Thymus (tissue), 11 donors: ENCODE measurements around the gene CRHR2. TPM values are rescaled to one million over a fixed set of nuclear protein-coding genes. Genes with fewer than 3 reads are reported as not detected.
A peak's percentile ranks its signal among the peaks of the same experiment; 100 is the strongest.

Experiments used
- DNase-seq, 9 donors: peaks; one replicate each; pipeline ENCODE4 v3.0.0-alpha.2; 2013; ENCODE audit warnings: low spot score in 9 of 9, low read depth in 6 of 9, missing footprints in 1 of 9
- H3K27ac ChIP-seq, 2 donors: one replicate each; pipeline ENCODE4 v1.5.1; 2013; ENCODE audit warnings: control low read depth in 1 of 2, low read depth in 1 of 2, low read length in 1 of 2, mild to moderate bottlenecking in 1 of 2, moderate library complexity in 1 of 2
- H3K27me3 ChIP-seq, 2 donors: one replicate each; pipeline ENCODE4 v1.5.1; 2013; ENCODE audit warnings: low read length in 1 of 2; ENCODE audit not compliant: control insufficient read depth in 2 of 2, insufficient read depth in 1 of 2
- H3K36me3 ChIP-seq, 2 donors: one replicate each; pipeline ENCODE4 v1.5.1; 2013; ENCODE audit warnings: low read length in 1 of 2, mild to moderate bottlenecking in 1 of 2, moderate library complexity in 1 of 2; ENCODE audit not compliant: control insufficient read depth in 2 of 2, insufficient read depth in 2 of 2
- H3K4me1 ChIP-seq, 2 donors: one replicate each; pipeline ENCODE4 v1.5.1; 2013; ENCODE audit warnings: low read length in 2 of 2; ENCODE audit not compliant: control insufficient read depth in 2 of 2, insufficient read depth in 2 of 2
- H3K4me3 ChIP-seq, 2 donors: one replicate each; pipeline ENCODE4 v1.5.1; 2013; ENCODE audit warnings: low read length in 2 of 2, control low read depth in 1 of 2, mild to moderate bottlenecking in 1 of 2
- H3K9me3 ChIP-seq, 2 donors: one replicate each; pipeline ENCODE4 v1.5.1; 2013; ENCODE audit warnings: low read length in 1 of 2, mild to moderate bottlenecking in 1 of 2; ENCODE audit not compliant: control insufficient read depth in 2 of 2, insufficient read depth in 1 of 2
- WGBS: extraction: QIAGEN DNeasy Blood & Tissue Kit; methylation state at CpG from one replicate; pipeline ENCODE4 v1.1.7; 2013; 5-methylcytosine and 5-hydroxymethylcytosine counted together
- polyA plus RNA-seq: library from polyadenylated mRNA; stranded (reverse); fragments of 200-250 nt; gene quantifications from one replicate; pipeline ENCODE4 v1.2.3, GENCODE V29; 2013
- total RNA-seq: library from RNA; stranded (reverse); fragments of 120-200 nt; gene quantifications from one replicate; pipeline ENCODE4 v1.2.4, GENCODE V29; 2013
- donor health status: healthy.

CRHR2 gene
- total and polyA plus RNA-seq, 2 donors: under 0.01 to 0.05 TPM

- Histone ChIP-seq H3K9me3 (no peaks in the 10 kb centered on the region), H3K4me3 (no peak overlapping the region), H3K36me3 (no peaks in the 10 kb centered on the region), H3K4me1 (peaks cover 0 to 4% of the 10 kb centered on the region in 2 donors), H3K27me3 (peaks cover 33 to 70% of the 10 kb centered on the region in 2 donors), H3K27ac (no peak overlapping the region)
- no peak for DNase-seq
- WGBS: 66% methylated on average over 2 of the region's 2 CpGs
Observed at GRCh38 chr7:30678805-30679204, 3.5 kb downstream of the CRHR2 start.

- 68% methylated on average over 2 of the region's 2 CpGs for WGBS
- Histone ChIP-seq H3K27ac (no peak overlapping the region), H3K27me3 (peaks cover 0 to 31% of the 10 kb centered on the region in 2 donors), H3K9me3 (peaks cover 0 to 3% of the 10 kb centered on the region in 2 donors), H3K4me3 (no peak overlapping the region), H3K36me3 (no peaks in the 10 kb centered on the region), H3K4me1 (no peaks in the 10 kb centered on the region)
- DNase-seq: no peak
Observed at GRCh38 chr7:30674876-30675275, 7.4 kb downstream of the CRHR2 start.

- WGBS: 80% methylated on average over 1 of the region's 1 CpG
- no peak for DNase-seq
- no peak overlapping the region for H3K4me3 ChIP-seq
- no peak overlapping the region for H3K27ac ChIP-seq
- peaks cover 0 to 26% of the 10 kb centered on the region in 2 donors for H3K27me3 ChIP-seq
- H3K9me3 ChIP-seq: peaks cover 0 to 3% of the 10 kb centered on the region in 2 donors
- no peaks in the 10 kb centered on the region for H3K4me1 ChIP-seq
- no peaks in the 10 kb centered on the region for H3K36me3 ChIP-seq
Observed at GRCh38 chr7:30674420-30674819, 7.8 kb downstream of the CRHR2 start.

DNA sequence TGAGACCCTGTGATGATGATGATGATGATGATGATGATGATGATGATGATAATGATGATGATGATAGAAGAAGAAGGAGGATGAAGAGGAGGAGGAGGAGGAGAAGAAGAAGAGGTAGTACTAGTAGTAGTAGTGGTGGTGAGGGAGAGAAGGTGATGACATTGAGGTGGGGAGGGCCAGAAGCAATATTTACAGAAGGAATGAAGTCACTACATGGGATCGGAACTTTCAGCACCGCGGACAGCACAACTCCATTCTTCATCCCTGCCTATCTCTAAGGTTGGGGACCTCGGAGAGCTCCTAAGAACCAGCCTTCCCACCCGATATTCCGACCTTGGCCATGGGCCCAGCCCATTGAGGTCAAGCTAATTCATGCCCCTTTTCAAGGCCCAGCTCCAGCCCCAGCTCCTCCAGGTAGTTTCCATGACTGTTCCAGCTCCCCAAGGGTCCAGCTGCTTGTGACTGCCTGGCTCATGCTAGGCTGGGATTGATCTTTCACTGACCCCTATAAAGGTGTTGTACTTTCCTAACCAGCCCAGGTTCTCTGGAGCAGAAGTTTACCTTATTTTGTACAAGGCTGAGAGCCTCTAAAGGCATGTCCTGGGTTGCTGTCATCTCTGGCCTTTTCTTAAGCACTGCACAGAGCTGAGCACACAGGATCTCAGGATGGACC, 10.3 kb downstream of the CRHR2 start:
- DNase-seq: peak in 8 of 9 donors; percentile 8 to 60 (median 22)
- 7% methylated on average over 6 of the region's 6 CpGs for WGBS
- Histone ChIP-seq H3K27me3 (peaks cover 0 to 5% of the 10 kb centered on the region in 2 donors), H3K36me3 (no peaks in the 10 kb centered on the region), H3K4me3 (no peak overlapping the region), H3K9me3 (peaks cover 0 to 3% of the 10 kb centered on the region in 2 donors), H3K4me1 (no peaks in the 10 kb centered on the region), H3K27ac (no peak overlapping the region)

GRCh38 chr7:30668102-30668501, 14.2 kb downstream of the CRHR2 start:
- H3K36me3 ChIP-seq: no peaks in the 10 kb centered on the region
- H3K4me1 ChIP-seq: no peaks in the 10 kb centered on the region
- no peak overlapping the region for H3K27ac ChIP-seq
- no peaks in the 10 kb centered on the region for H3K27me3 ChIP-seq
- WGBS: 82% methylated on average over 4 of the region's 4 CpGs
- DNase-seq: no peak
- peaks cover 0 to 3% of the 10 kb centered on the region in 2 donors for H3K9me3 ChIP-seq
- H3K4me3 ChIP-seq: no peak overlapping the region

DNA sequence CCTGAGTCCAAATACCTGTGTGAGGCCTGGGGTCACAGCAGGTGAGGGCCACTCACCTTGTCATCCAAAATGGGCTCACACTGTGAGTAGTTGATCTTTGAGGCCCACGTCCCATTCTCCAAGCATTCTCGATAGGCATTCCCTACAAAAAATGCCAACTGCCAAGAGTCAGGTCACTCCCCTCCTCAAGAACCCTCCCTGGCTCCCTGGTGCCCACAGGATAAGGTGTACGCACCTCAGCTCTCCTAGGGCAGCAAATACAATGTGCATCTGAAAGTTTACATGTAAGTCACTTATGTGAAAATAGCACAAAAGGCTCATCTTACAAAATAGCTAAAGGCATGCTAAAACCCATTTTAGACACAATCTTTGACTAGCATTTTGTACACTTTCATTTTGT, 15.1 kb downstream of the CRHR2 start:
- DNase-seq: no peak
- Histone ChIP-seq H3K36me3 (no peaks in the 10 kb centered on the region), H3K4me3 (no peak overlapping the region), H3K9me3 (peaks cover 0 to 3% of the 10 kb centered on the region in 2 donors), H3K4me1 (no peaks in the 10 kb centered on the region), H3K27ac (no peak overlapping the region), H3K27me3 (no peaks in the 10 kb centered on the region)
- 85% methylated on average over 3 of the region's 3 CpGs for WGBS

- no peak overlapping the region for H3K4me3 ChIP-seq
- WGBS: 89% methylated on average over 11 of the region's 11 CpGs
- no peak overlapping the region for H3K27ac ChIP-seq
- no peaks in the 10 kb centered on the region for H3K36me3 ChIP-seq
- no peaks in the 10 kb centered on the region for H3K4me1 ChIP-seq
- H3K9me3 ChIP-seq: no peaks in the 10 kb centered on the region
- H3K27me3 ChIP-seq: no peaks in the 10 kb centered on the region
- no peak for DNase-seq
Observed at GRCh38 chr7:30665449-30665848, 16.8 kb downstream of the CRHR2 start.

- DNase-seq: no peak
- WGBS: 88% methylated on average over 8 of the region's 8 CpGs
- Histone ChIP-seq H3K4me1 (no peaks in the 10 kb centered on the region), H3K9me3 (no peaks in the 10 kb centered on the region), H3K27ac (no peak overlapping the region), H3K36me3 (no peaks in the 10 kb centered on the region), H3K27me3 (no peaks in the 10 kb centered on the region), H3K4me3 (no peak overlapping the region)
Observed at GRCh38 chr7:30665043-30665442, 17.2 kb downstream of the CRHR2 start.

- no peak for DNase-seq
- no peak overlapping the region for H3K27ac ChIP-seq
- H3K4me3 ChIP-seq: no peak overlapping the region
- 91% methylated on average over 2 of the region's 2 CpGs for WGBS
- no peaks in the 10 kb centered on the region for H3K4me1 ChIP-seq
- H3K9me3 ChIP-seq: no peaks in the 10 kb centered on the region
- H3K27me3 ChIP-seq: no peaks in the 10 kb centered on the region
- no peaks in the 10 kb centered on the region for H3K36me3 ChIP-seq
Observed at GRCh38 chr7:30664184-30664885, 17.9 kb downstream of the CRHR2 start.
